NCI-H2081 treated with DMSO at 0.1 percent for 48 hours (cell line): Measurements from ENCODE around the gene C4BPB.

Experiments
- DNase-seq: peaks from one replicate; lab custom pipeline; 2025; lab: John Stamatoyannopoulos, UW

Gene C4BPB

DNA sequence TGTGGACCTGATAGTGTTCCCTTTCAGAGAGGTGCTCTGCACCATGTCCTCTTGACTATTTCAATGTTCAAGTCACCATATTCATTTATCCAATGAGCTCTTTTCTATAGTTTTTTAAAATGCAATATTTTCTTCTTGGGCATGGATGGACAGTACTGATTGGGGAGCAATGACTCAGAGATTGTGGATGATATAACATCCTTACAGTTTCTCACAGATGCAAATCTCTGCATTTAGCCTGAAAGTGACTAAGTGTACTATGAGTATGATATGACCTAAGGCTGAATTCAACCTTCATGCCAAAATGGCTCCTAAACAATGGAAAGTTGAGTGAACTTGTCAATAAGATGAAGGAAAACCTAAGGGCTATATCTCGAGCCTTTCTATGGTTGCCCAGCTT, 51.9 kb downstream of the C4BPB start:
- no peak for DNase-seq

DNA sequence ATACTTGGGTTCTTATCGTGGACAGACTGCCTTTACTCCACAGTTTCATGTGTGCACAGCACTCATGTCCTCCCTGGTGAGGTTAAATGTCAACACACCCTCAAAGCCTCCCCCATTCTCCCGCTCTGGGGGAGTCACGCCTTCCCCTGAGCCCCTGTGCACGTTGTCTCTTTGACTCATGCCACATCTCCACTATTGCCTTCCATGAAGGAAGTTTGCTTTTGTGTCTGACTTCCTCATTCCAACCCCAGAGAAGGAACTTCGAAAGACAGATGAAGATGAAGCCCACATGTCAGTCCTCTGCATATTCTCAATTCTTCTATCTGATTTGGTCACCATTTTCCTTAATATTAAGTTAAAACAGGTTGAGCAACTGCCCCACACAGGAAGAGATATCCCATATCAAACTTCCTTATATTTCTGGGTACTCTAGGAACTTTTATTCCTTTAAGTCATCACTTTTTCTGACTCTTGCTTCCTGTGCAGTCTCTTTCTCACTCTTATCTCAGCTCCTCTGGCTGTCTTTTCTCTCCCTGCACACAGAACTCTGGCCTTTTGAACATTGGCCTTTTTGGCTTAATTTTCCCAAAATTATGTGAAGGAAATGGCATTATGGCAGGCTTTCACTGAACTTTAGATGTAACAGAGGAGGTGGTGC, 56.9 kb downstream of the C4BPB start:
- DNase-seq, result no peak
